Karpas-422 (cell line): Measurements from ENCODE around the gene SLC39A5. TPM values are rescaled to one million over a fixed set of nuclear protein-coding genes. Genes with fewer than 3 reads are reported as not detected.
"Not testable (repeated sequence)": the region's sequence is repeated elsewhere in the genome, so short reads cannot be mapped to it uniquely, and the experiment has no call there.

Experiments
- DNase-seq: peaks from one replicate; pipeline ENCODE4 v3.0.0-alpha.2; 2015
- H2AFZ ChIP-seq: fragments of 200-600 bp; sonication (generic); 2 replicates; pipeline ENCODE4 v1.6.1; 2014; ENCODE audit warnings: antibody characterized with exemption, low read length, mixed read lengths
- H3K27ac ChIP-seq: fragments of 200-600 bp; sonication (generic); 2 replicates; pipeline ENCODE4 v1.5.1; 2014; ENCODE audit warnings: mild to moderate bottlenecking, low read length, moderate library complexity
- H3K27me3 ChIP-seq: fragments of 200-600 bp; sonication (generic); 2 replicates; pipeline ENCODE4 v1.6.1; 2014; ENCODE audit warnings: low read length, mixed read lengths
- H3K36me3 ChIP-seq: fragments of 200-600 bp; sonication (generic); 2 replicates; pipeline ENCODE4 v1.6.1; 2014; ENCODE audit warnings: low read length, mixed read lengths; ENCODE audit not compliant: insufficient read depth
- H3K4me1 ChIP-seq: fragments of 200-600 bp; sonication (generic); 2 replicates; pipeline ENCODE4 v1.6.1; 2014; ENCODE audit warnings: mild to moderate bottlenecking, low read length, mixed read lengths
- H3K4me2 ChIP-seq: fragments of 200-600 bp; sonication (generic); 2 replicates; pipeline ENCODE4 v1.6.1; 2014; ENCODE audit warnings: low read length, low read depth, mild to moderate bottlenecking; ENCODE audit not compliant: poor library complexity, severe bottlenecking
- H3K4me3 ChIP-seq: fragments of 200-600 bp; sonication (generic); 2 replicates; pipeline ENCODE4 v1.5.1; 2014; ENCODE audit warnings: mild to moderate bottlenecking, antibody characterized with exemption, low read length, mixed read lengths
- H3K79me2 ChIP-seq: fragments of 200-600 bp; sonication (generic); 2 replicates; pipeline ENCODE4 v1.6.1; 2014; ENCODE audit warnings: mild to moderate bottlenecking, low read length, mixed read lengths
- H3K9ac ChIP-seq: fragments of 200-600 bp; sonication (generic); 2 replicates; pipeline ENCODE4 v1.6.0; 2014; ENCODE audit warnings: low read length
- H3K9me2 ChIP-seq: fragments of 200-600 bp; sonication (generic), shearing (Covaris generic); replicated peaks from 2 replicates; pipeline ENCODE4 v1.6.0; 2014; ENCODE audit warnings: mild to moderate bottlenecking, low read length, moderate library complexity; ENCODE audit not compliant: insufficient read depth
- H3K9me3 ChIP-seq: fragments of 300-700, 200-600 bp; sonication (generic); 2 replicates; pipeline ENCODE4 v1.6.1; 2014; ENCODE audit warnings: low read length, mixed read lengths
- H4K20me1 ChIP-seq: fragments of 200-600 bp; sonication (generic); 2 replicates; pipeline ENCODE4 v1.6.1; 2014; ENCODE audit warnings: mild to moderate bottlenecking, antibody characterized with exemption, low read length, low read depth; ENCODE audit not compliant: insufficient read depth
- total RNA-seq: library from RNA; depleted of rRNA; stranded (reverse); fragments of >200 nt; shearing (Covaris generic); gene quantifications from 2 replicates; pipeline ENCODE4 v1.2.3, GENCODE V29; 2014; ENCODE audit warnings: low replicate concordance

SLC39A5 gene
- total RNA-seq, 1 experiment from 2014 or later, result not detected

- Histone ChIP-seq H3K9me2 (no peaks in the 10 kb centered on the region), H3K9ac (0 out of 2 replicates have a peak overlapping the region, but pooled peaks have one; percentile 15), H2AFZ (peak overlapping the region; percentile 82), H3K36me3 (no peaks in the 10 kb centered on the region; the same call in 1 of the 2 replicates), H3K4me1 (peaks cover 37% of the 10 kb centered on the region), H3K9me3 (no peaks in the 10 kb centered on the region), H3K27me3 (no peaks in the 10 kb centered on the region), H4K20me1 (no peaks in the 10 kb centered on the region), H3K4me2 (peak overlapping the region; percentile 10), H3K4me3 (no peak overlapping the region), H3K27ac (peak overlapping the region; percentile 52), H3K79me2 (peaks cover 23% of the 10 kb centered on the region)
- DNase-seq, result no peak
Observed at GRCh38 chr12:56192582-56192981, 37.3 kb upstream of the SLC39A5 start.

- H2AFZ ChIP-seq, result peak overlapping the region; percentile 82
- no peaks in the 10 kb centered on the region for H4K20me1 ChIP-seq
- H3K36me3 ChIP-seq, result no peaks in the 10 kb centered on the region
- H3K79me2 ChIP-seq, result peaks cover 18% of the 10 kb centered on the region
- no peaks in the 10 kb centered on the region for H3K9me2 ChIP-seq
- no peak overlapping the region for H3K4me3 ChIP-seq
- H3K4me2 ChIP-seq, result peak overlapping the region; percentile 10
- peak; percentile 96 for DNase-seq
- H3K27ac ChIP-seq, result peak overlapping the region; percentile 52; the same call in 1 of the 2 replicates
- H3K4me1 ChIP-seq, result peaks cover 32% of the 10 kb centered on the region
- no peaks in the 10 kb centered on the region for H3K27me3 ChIP-seq
- no peak overlapping the region for H3K9ac ChIP-seq
- H3K9me3 ChIP-seq, result no peaks in the 10 kb centered on the region
Observed at GRCh38 chr12:56193025-56193578, 36.7 kb upstream of the SLC39A5 start.

GRCh38 chr12:56196818-56197550 is 32.9 kb upstream of the SLC39A5 start:
- H3K27me3 ChIP-seq, H3K9ac ChIP-seq, H3K4me3 ChIP-seq, H3K36me3 ChIP-seq, H4K20me1 ChIP-seq, H3K9me2 ChIP-seq, DNase-seq, H3K9me3 ChIP-seq, H3K27ac ChIP-seq, H3K79me2 ChIP-seq, H3K4me2 ChIP-seq, H2AFZ ChIP-seq: not testable (repeated sequence)
- peaks cover 16% of the 10 kb centered on the region for H3K4me1 ChIP-seq

GRCh38 chr12:56197921-56198635 is 31.8 kb upstream of the SLC39A5 start:
- no peak for DNase-seq
- Histone ChIP-seq H3K4me3 (no peak overlapping the region), H4K20me1 (no peaks in the 10 kb centered on the region), H3K36me3 (no peaks in the 10 kb centered on the region), H3K27me3 (no peaks in the 10 kb centered on the region), H3K9me2 (no peaks in the 10 kb centered on the region), H3K9me3 (no peaks in the 10 kb centered on the region), H3K27ac (no peak overlapping the region), H2AFZ (no peak overlapping the region), H3K79me2 (no peaks in the 10 kb centered on the region), H3K9ac (no peak overlapping the region), H3K4me2 (no peak overlapping the region), H3K4me1 (peaks cover 9% of the 10 kb centered on the region)

GRCh38 chr12:56198836-56199235 is 31.0 kb upstream of the SLC39A5 start:
- Histone ChIP-seq H2AFZ (no peak overlapping the region), H4K20me1 (no peaks in the 10 kb centered on the region), H3K4me3 (no peak overlapping the region), H3K79me2 (no peaks in the 10 kb centered on the region), H3K9ac (no peak overlapping the region), H3K27me3 (no peaks in the 10 kb centered on the region), H3K4me1 (peaks cover 5% of the 10 kb centered on the region), H3K9me2 (no peaks in the 10 kb centered on the region), H3K4me2 (no peak overlapping the region), H3K27ac (no peak overlapping the region), H3K36me3 (no peaks in the 10 kb centered on the region), H3K9me3 (no peaks in the 10 kb centered on the region)
- DNase-seq, result no peak

GRCh38 chr12:56202366-56202765 is 27.5 kb upstream of the SLC39A5 start:
- Histone ChIP-seq H3K4me1 (peaks cover 20% of the 10 kb centered on the region), H2AFZ (no peak overlapping the region), H4K20me1 (no peaks in the 10 kb centered on the region), H3K27ac (no peak overlapping the region), H3K9ac (no peak overlapping the region), H3K36me3 (peaks cover 13% of the 10 kb centered on the region; the same call in 1 of the 2 replicates), H3K27me3 (no peaks in the 10 kb centered on the region), H3K9me2 (no peaks in the 10 kb centered on the region), H3K4me3 (no peak overlapping the region), H3K9me3 (no peaks in the 10 kb centered on the region), H3K79me2 (no peaks in the 10 kb centered on the region), H3K4me2 (no peak overlapping the region)
- DNase-seq, result no peak

- no peaks in the 10 kb centered on the region for H4K20me1 ChIP-seq
- peaks cover 18% of the 10 kb centered on the region; the same call in 1 of the 2 replicates for H3K36me3 ChIP-seq
- no peak overlapping the region for H3K9ac ChIP-seq
- no peak overlapping the region for H2AFZ ChIP-seq
- no peaks in the 10 kb centered on the region for H3K27me3 ChIP-seq
- H3K4me2 ChIP-seq, result no peak overlapping the region
- no peak overlapping the region for H3K4me3 ChIP-seq
- no peaks in the 10 kb centered on the region for H3K79me2 ChIP-seq
- H3K27ac ChIP-seq, result no peak overlapping the region
- no peak for DNase-seq
- no peaks in the 10 kb centered on the region for H3K9me2 ChIP-seq
- H3K9me3 ChIP-seq, result no peaks in the 10 kb centered on the region
- peaks cover 25% of the 10 kb centered on the region for H3K4me1 ChIP-seq
Observed at GRCh38 chr12:56202838-56203237, 27.0 kb upstream of the SLC39A5 start.

GRCh38 chr12:56204275-56204674 is 25.6 kb upstream of the SLC39A5 start:
- no peak overlapping the region for H2AFZ ChIP-seq
- no peaks in the 10 kb centered on the region for H3K9me3 ChIP-seq
- DNase-seq, result no peak
- H3K79me2 ChIP-seq, result no peaks in the 10 kb centered on the region
- peaks cover 30% of the 10 kb centered on the region for H3K4me1 ChIP-seq
- H3K9me2 ChIP-seq, result no peaks in the 10 kb centered on the region
- H3K27me3 ChIP-seq, result no peaks in the 10 kb centered on the region
- H4K20me1 ChIP-seq, result no peaks in the 10 kb centered on the region
- H3K4me2 ChIP-seq, result no peak overlapping the region
- no peak overlapping the region for H3K27ac ChIP-seq
- no peak overlapping the region for H3K9ac ChIP-seq
- H3K4me3 ChIP-seq, result no peak overlapping the region
- H3K36me3 ChIP-seq, result peaks cover 20% of the 10 kb centered on the region; the same call in 1 of the 2 replicates
